C4-2B (cell line): Measurements from ENCODE around the gene INO80E.

Source experiments
- H3K27ac ChIP-seq: fragments of 450-650 bp; 2 replicates; pipeline ENCODE4 v1.5.1; 2017
- CTCF ChIP-seq: fragments of 450-650 bp; conservative IDR thresholded peaks from 2 replicates; pipeline ENCODE4 v1.5.1; 2017; ENCODE audit warnings: mild to moderate bottlenecking
- ZFX ChIP-seq: fragments of 450-650 bp; IDR thresholded peaks from 2 replicates; pipeline ENCODE4 v1.6.1; 2017

Gene INO80E

GRCh38 chr16:29985271-29985811 is 10.7 kb upstream of the INO80E start:
- no peak overlapping the region for H3K27ac ChIP-seq

GRCh38 chr16:29986231-29986630 is 9.8 kb upstream of the INO80E start:
- H3K27ac ChIP-seq: no peak overlapping the region
- no peak for TF ChIP-seq ZFX
- no peak for TF ChIP-seq CTCF

More at GRCh38 chr16:29985271-29985811, 10.7 kb upstream of the INO80E start:
- no peak for TF ChIP-seq ZFX

GRCh38 chr16:29986931-29987330 is 9.1 kb upstream of the INO80E start:
- TF ChIP-seq ZFX: no peak
- TF ChIP-seq CTCF: no peak
- no peak overlapping the region for H3K27ac ChIP-seq

- TF ChIP-seq CTCF: no peak
- no peak for TF ChIP-seq ZFX
- no peak overlapping the region for H3K27ac ChIP-seq
These were observed 8.5 kb upstream of the INO80E start for GRCh38 chr16:29987371-29988085.

GRCh38 chr16:29988346-29989075 is 7.5 kb upstream of the INO80E start:
- no peak for TF ChIP-seq ZFX
- no peak for TF ChIP-seq CTCF

GRCh38 chr16:29989111-29989858 is 6.8 kb upstream of the INO80E start:
- TF ChIP-seq CTCF: no peak
- TF ChIP-seq ZFX: no peak
- no peak overlapping the region for H3K27ac ChIP-seq

More at GRCh38 chr16:29988346-29989075, 7.5 kb upstream of the INO80E start:
- no peak overlapping the region for H3K27ac ChIP-seq

- no peak overlapping the region for H3K27ac ChIP-seq
- TF ChIP-seq CTCF: no peak
- TF ChIP-seq ZFX: no peak
These were observed 6.0 kb upstream of the INO80E start for GRCh38 chr16:29990034-29990433.
